AG04450 (cell line): ENCODE results near the gene EHMT2. TPM values are rescaled to one million over a fixed set of nuclear protein-coding genes. Genes with fewer than 3 reads are reported as not detected.

Source experiments
- CTCF ChIA-PET: fragments of 300-600, 350-600 bp; formaldehyde crosslinking; extraction: SDS; loops from one replicate; lab custom pipeline; 2022; ENCODE audit warnings: antibody characterized with exemption, inconsistent platforms; lab: Charles Lee
- POLR2A ChIA-PET: fragments of 350-600 bp; formaldehyde crosslinking; extraction: SDS; loops from one replicate; lab custom pipeline; 2021; ENCODE audit warnings: antibody characterized with exemption, inconsistent platforms; lab: Yijun Ruan, JAX
- DNase-seq: peaks from one replicate; pipeline ENCODE4 v3.0.0-alpha.2; 2011; ENCODE audit warnings: low read depth, low spot score
- H3K27ac ChIP-seq: one replicate; pipeline ENCODE4 v1.5.1; 2012; ENCODE audit warnings: low read depth, low read length, control low read depth
- H3K27me3 ChIP-seq: one replicate; pipeline ENCODE4 v1.6.0; 2012; ENCODE audit warnings: low read length; ENCODE audit not compliant: control insufficient read depth, insufficient read depth
- H3K4me3 ChIP-seq: 2 replicates; pipeline ENCODE4 v1.5.1; 2011; ENCODE audit warnings: mild to moderate bottlenecking, low read depth, low read length, control low read depth
- H3K9me3 ChIP-seq: 2 replicates; pipeline ENCODE4 v1.5.1; 2012; ENCODE audit warnings: low read length; ENCODE audit not compliant: control insufficient read depth, insufficient read depth
- CTCF ChIP-seq: IDR thresholded peaks from 2 replicates; pipeline ENCODE4 v1.5.1; 2011; ENCODE audit warnings: low read depth, low read length, control low read depth, inconsistent platforms
- polyA plus RNA-seq: library from polyadenylated mRNA; depleted of rRNA; stranded (reverse); fragments of >200 nt; gene quantifications from 2 replicates; pipeline ENCODE4 v1.2.3, GENCODE V29; 2011

EHMT2 gene
- polyA plus RNA-seq, 1 experiment: 23.8 TPM

GRCh38 chr6:31903957-31904356 lies 6.5 kb upstream of the EHMT2 start:
- Histone ChIP-seq H3K9me3 (no peaks in the 10 kb centered on the region; the same call in 1 of the 2 replicates), H3K4me3 (no peak overlapping the region), H3K27ac (no peak overlapping the region), H3K27me3 (no peaks in the 10 kb centered on the region)
- no peak for DNase-seq
- no peak for TF ChIP-seq CTCF
- POLR2A ChIA-PET: no interaction called here
- CTCF ChIA-PET: interaction anchor here (5.1 kb wide), 1 partner anchor 48 kb away, joined by 29 read pairs; no protein-coding TSS in a partner anchor

DNA sequence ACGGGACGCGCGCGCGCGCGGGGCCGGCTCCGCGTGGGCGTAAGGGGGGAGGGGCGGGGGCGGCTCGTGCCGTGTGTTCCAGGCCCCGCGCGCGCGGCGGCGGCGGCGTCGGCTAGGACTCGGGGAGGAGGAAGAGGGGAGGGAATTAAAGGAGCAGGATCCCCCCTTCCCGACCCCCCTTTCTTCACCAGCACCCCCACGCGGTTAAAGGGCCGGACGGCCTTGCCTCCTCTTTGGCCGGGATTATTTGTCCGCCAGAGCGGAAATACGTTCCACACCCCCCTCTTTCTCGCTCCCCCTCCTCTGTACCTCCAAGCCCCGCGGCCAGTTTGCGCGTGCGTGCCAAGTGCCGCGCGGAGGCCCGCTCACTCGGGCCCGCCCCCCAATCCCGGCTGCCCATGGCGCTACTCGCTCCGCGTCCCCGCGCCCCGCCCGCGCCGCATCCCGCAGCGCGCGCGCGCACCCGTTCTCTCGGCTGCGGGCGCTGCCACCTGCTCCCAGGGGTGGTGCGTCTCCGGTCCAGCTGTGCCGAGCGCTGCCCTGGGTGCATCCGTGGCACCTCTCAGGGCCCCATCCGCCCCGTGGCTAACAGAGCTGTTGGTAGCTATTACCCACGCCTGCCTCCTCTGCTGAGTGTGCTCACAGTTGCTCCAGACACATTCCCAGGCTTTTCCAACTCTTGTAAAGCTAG lies 4.6 kb upstream of the EHMT2 start, which contains the start of gene ZBTB12:
ZBTB12 (minus strand) TSS at position 134 of the 691 bp plus-strand sequence. CDS start 781 bp downstream, outside the sequence.
- Histone ChIP-seq H3K4me3 (peak within 1 kb of the TSS; percentile 70), H3K27ac (peak within 1 kb of the TSS; percentile 43), H3K9me3 (no peaks in the 10 kb centered on the region; the same call in 1 of the 2 replicates), H3K27me3 (no peaks in the 10 kb centered on the region)
- peak; percentile 96 for DNase-seq
- CTCF ChIA-PET: interaction anchor here (0.6 to 5.1 kb wide), 3 partner anchors 50 to 508 kb away, joined by 3 to 29 read pairs (median 8); no protein-coding TSS in a partner anchor
- no peak for TF ChIP-seq CTCF
- POLR2A ChIA-PET: interaction anchor here (0.5 to 1.1 kb wide), 7 partner anchors 9 to 1072 kb away, joined by 3 to 6 read pairs (median 4); partner anchors contain the start of genes CFB and NEU1

DNA sequence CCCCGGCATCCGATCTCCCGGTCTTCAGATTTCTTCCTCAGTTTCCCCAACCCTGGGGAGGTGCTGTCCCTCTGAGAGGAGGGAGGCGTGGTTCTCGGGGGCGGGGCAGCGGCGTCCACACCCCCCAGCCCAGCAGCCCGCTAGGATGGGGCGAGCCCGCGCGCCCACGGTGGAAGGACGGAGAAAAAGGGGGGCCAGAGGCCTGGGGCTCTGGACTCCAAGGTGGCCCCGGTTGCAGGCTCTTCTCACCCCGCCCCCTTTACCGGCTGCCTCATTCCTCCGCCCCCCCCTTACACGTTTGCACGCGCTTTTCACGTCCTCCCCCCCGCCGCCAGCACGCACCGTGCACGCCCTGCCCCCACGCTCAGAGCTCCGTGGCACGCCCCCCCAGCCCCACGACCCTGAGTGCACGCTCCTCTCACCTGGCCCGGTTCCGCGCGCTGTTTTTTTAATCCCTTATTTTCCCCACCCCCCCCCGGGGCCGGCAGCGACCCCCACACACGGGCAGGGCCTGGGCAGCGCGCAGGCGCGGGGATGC lies 4.0 kb upstream of the EHMT2 start:
- no peak overlapping the region for H3K27ac ChIP-seq
- CTCF ChIA-PET: interaction anchor here (0.6 to 5.1 kb wide), 2 partner anchors 51 to 508 kb away, joined by 3 to 29 read pairs; no protein-coding TSS in a partner anchor
- H3K9me3 ChIP-seq: no peaks in the 10 kb centered on the region; the same call in 1 of the 2 replicates
- POLR2A ChIA-PET: interaction anchor here (0.6 to 0.7 kb wide), 3 partner anchors 39 to 1073 kb away, joined by 3 to 6 read pairs (median 5); partner anchors contain the start of gene NEU1
- H3K27me3 ChIP-seq: no peaks in the 10 kb centered on the region
- no peak for TF ChIP-seq CTCF
- DNase-seq: peak; percentile 6
- peak overlapping the region; percentile 70 for H3K4me3 ChIP-seq

GRCh38 chr6:31900917-31901414 lies 3.5 kb upstream of the EHMT2 start:
- H3K27ac ChIP-seq: no peak overlapping the region
- DNase-seq: no peak
- H3K4me3 ChIP-seq: peak overlapping the region; percentile 70
- ChIA-PET POLR2A (interaction anchor here (0.7 kb wide), 2 partner anchors 38 to 40 kb away, joined by 3 to 6 read pairs; partner anchors contain the start of gene NEU1), CTCF (interaction anchor here (0.6 kb wide), 1 partner anchor 17 kb away, joined by 3 read pairs; no protein-coding TSS in a partner anchor)
- no peaks in the 10 kb centered on the region; the same call in 1 of the 2 replicates for H3K9me3 ChIP-seq
- no peak for TF ChIP-seq CTCF
- no peaks in the 10 kb centered on the region for H3K27me3 ChIP-seq
